GM04504 (cell line): Measurements from ENCODE around the gene PITPNM2.
A peak's percentile ranks its signal among the peaks of the same experiment; 100 is the strongest.
"Not testable (repeated sequence)": the region's sequence is repeated elsewhere in the genome, so short reads cannot be mapped to it uniquely, and the experiment has no call there.

Source experiments
- DNase-seq: peaks from one replicate; pipeline ENCODE4 v3.0.0-alpha.2; 2012; ENCODE audit warnings: low read depth

The PITPNM2 gene

DNA sequence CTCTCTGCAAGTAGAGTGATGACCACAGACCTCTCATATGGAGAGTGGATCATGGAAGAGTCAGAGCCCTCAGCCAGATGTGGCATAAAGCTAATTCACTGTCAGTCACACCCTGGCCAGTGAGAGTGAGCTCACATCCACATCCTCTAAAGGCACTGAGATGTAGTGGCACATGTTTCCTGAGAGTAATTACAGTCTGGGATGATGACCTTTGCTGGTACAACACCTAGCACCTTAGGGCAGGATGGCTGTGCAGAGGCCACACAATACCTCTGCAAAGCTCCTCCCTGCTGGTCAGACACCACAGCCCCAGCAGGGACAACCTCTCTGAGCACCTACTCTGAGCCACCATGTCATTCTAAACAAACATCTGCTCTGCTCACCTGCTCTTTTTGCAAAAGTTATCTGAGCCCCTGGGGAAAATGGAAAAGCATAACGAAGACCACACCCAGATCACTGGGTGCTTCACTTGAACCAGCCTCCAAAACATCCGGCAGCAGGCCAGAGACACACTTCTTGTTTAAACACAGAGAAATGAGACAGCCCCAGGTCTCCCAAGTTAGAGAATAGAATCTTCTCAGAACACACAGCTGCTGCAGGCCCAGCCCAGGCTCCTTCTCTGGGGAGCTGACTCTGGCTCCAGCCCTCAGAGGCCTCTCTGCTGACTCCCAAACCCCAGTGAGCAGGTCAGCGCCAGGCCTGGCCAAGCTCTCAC, 30.3 kb downstream of the PITPNM2 start:
- no peak for DNase-seq

DNA sequence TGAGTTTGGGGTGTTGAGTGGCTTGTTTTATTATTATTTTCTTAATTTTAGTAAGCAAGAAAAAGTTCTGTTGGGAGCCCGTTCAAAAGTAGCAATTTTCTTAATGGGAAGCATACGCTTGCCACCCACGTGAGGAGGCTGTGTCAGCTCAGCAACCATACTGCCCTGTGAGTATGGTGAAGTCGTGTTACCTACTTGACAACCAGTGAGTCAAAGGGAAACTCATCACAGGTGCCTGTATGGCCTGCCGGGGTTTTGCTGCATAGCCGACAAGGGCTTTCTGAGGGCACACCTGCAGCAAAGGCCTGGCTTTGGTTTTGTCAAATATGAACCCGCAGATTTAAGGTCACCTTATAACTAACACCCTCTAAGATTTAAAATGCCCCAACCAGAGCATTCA, 31.1 kb downstream of the PITPNM2 start:
- DNase-seq: no peak

DNA sequence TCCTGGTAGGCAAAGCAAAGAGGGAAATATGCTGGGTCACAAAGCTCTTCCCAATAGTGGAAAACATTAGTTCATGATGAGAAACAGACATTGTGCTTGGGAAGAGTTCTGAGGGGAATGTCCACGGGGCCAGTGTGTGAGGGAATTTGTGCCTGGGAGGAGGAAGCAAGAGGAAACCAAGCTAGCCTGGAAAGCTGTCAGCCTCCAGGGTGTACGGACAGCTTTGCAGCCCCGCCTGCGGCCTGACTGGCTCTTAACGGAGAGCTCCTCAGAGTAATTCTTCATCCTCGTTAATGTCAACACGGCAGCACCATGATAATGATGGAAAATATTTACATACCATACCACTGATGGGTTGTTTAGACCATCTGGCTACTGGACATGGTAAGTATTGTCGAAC, 32.4 kb downstream of the PITPNM2 start:
- DNase-seq: no peak

DNA sequence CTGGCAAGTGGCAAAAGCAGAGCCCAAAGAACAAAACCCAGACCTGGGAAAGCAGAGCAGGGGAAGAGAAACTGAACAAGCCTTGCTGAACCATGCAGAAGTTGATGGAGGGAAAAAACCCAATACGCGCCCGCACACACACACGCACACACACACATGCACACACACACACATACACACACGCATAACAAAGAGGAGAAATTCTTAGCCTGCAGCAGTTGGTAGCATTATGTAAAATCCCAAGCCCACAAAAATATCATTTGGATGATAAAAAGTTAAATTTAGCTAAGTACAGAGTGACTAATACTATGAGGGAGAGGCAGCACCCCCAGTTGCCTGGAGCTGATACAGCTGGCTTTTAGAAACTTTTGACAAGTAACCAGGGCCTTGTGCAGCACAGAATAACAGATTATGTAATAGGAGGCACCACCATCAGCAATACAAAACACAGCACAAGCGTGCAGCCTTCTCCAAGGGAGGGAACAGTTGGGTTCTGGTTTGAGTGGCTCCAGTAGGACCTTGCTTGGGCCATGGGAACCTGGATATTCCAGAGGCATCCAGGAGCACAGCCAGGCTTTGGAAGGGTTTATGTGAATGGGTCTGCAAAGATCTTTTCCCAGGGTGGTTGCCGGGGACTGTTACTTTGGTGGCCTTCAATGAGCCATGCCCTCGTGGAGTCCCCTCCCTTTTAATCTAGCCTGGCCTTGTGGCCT, 35.3 kb downstream of the PITPNM2 start:
- DNase-seq: peak; percentile 87

DNA sequence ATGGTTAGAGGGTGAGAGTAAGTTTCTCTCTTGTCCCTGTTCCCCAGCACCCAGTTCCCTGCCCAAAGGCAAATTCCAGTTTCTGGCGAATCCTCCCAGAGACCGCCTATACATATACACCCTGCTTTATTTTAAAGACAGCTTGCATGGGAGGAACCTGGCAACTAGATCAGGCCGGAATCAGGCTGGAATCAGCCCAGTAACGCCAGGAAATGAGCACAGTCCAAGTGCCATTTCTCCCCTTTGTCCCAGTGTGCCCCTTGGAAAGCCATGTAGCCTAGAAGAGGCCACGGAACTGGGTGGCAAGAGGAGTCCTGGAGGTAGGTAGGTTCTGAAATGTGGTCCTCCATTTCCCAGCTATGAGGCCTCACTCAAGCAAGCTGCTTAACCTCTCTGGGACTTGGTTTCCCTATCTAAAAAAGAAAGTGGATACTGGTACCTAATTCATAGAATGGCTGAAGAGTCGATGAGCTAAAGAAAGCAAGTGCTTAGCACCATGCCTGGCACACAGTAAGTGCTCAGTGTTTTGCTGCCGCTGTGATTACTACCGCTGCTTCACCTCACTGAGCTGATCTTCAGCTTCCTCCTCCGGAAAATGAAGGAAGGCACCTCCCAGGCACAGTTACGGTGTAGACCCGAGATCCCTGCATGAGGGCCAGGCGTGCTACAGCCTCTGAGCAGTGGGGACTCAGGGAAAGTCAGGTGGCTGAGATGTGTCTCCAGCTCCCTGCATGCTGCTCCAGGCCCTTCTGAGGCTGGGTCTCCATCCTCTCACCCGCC, 36.4 kb downstream of the PITPNM2 start:
- DNase-seq: no peak

DNA sequence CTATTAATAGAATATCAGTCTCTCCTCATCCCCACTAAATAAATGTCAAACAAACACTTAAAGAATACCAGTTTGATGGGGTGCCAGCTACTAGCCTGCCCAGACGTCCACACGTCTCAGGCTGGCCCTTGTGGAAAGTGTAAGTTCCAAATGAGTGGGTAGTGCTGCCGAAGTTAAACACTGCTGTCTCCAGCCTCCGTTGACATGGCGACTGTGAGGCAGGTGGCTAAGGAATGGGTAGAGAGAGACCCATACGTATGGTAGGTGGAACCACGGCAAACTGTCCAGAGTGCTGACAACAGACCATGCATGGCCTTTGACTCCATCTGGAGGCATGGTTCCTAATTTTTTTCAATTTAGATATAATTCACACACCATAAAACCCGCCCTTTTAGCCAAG, 37.9 kb downstream of the PITPNM2 start:
- DNase-seq: no peak

DNA sequence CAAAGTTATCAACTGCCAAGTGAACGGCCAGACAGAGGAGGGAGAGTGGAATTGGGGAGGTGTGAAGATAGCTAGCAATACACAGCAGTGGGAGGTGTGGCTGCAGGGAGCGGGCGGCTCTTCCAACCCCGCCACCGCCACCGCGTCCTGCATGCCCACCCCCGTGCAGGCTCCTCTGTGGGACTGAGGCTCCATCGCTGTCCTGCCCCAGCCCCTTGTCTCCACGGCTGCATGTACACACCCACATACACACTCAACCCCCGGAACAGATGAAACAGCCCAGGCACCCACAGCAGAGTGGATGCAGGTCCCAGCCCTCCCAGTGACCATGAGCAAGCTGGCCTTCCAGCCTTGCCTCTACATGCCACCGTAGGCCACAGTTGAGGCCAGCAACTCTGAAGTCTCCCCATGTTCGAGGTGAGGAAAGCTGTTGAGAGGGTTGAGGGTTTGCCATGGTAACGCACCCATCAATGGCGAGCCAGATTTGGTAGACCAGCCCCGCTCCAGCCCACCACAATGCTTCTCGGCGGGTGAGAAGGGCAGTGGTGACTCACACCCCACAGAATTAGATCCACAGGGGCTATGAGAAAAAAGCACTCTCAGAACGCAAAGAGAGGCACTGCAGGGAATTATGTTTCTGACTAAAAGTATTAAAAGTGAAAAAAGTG, 39.3 kb downstream of the PITPNM2 start:
- DNase-seq: no peak

DNA sequence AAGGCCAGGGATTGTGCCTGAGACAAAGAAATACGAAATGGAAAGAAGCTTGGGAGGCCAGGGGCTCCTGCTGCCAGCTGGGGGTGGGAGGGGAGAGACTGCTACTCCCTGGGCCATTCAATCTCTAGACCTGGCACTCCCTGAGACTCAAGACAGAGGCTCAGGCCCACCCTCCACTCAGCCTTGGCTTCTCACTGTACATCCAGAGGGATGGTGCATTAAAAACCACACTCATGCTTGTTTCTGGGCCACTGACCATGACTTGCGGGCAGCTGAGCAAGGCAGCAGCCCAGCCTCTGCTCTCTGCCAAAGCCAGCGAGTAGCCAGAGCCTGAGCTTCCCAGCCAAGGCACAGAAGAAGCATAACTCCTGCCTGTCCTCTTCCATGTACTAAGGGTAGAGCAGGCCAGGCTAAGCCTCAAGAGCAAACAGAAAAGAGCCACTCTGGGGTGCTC, 41.5 kb downstream of the PITPNM2 start:
- no peak for DNase-seq

DNA sequence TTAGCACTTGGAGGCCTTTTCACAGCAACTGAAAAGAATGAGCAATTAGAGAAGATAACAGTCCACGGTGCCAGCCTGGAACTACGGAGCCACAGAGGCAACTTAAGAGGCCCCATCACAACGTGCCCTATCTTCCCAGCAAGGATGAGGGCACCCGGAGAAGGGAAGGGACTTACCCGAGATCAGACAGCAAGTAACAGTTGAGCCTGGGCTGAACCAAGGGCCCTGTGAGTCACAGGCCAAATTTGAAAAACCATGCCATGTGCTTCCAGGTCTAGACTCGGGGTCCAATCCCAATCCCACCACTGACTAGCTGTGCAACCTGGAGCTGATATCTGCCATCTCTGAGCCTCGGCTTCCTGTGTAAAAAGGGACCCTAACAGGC, 42.2 kb downstream of the PITPNM2 start:
- no peak for DNase-seq

DNA sequence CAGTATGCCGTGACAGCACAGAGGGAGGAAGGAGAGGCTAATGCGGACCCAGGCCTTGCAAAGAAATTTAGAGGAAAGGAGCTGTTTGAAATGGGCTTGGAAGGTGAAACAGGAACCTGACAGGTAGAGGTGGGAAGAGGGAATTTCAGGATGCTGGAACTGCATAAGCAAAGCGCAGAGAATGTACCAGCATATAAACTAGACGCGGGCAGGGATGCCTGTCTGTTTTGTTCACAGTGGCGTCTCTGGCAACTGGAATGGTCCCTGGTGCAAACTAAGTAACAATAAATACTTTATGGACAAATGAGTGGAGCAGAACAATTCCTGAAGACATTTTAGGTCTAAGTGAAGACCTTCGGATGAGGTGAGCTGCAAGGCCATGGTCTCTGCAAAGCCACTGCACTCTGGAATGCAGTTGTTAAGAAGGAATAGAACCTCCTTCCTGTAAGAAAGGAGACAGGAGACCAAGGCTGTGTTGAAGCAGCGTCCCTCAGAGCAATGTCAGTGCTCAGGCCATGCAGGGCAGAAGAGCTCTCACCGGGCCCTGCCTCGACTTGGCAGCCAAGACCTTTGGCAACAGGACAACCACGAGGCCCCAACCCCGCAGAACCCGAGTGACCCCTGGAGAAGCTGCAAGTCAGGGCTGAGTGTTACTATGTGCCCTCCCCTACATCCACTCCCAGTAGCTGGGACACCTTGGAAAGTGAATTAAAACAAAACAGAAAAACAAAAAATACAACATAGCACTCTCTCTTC, 42.8 kb downstream of the PITPNM2 start:
- DNase-seq: no peak

DNA sequence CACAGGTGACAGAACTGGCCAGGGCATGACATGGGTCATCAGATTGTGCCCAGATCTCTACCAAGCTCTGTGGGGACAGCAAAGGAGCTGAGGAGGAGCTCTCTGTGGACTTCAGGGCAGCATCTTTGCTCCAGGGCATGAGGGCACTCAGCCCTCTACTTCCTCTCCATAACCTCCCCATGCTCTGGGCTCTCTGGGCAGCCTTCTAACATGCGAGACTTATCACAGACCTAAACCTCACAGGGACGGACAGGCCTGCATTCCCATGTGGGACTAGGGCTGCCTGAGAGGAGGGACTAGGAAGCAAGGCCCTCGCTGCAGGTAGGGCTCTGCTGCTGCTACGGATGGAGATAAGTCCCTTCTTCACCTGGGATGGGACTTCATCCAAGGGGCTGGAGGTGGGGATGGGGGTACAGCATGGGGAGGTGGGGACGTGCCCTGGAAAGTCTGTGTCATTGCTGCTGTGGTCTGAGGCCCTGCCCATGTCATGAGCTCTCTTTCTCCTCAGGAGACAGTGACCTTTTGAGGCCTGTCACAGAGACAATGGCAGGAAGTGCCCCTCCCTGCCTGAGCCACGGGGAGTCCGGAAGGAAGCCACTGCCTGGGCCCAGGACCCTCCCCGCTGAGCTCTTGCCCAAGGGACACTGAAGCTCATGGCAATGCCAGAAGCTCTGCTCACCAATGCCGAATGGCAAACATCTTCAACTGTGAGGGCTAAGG, 44.1 kb downstream of the PITPNM2 start:
- no peak for DNase-seq

DNA sequence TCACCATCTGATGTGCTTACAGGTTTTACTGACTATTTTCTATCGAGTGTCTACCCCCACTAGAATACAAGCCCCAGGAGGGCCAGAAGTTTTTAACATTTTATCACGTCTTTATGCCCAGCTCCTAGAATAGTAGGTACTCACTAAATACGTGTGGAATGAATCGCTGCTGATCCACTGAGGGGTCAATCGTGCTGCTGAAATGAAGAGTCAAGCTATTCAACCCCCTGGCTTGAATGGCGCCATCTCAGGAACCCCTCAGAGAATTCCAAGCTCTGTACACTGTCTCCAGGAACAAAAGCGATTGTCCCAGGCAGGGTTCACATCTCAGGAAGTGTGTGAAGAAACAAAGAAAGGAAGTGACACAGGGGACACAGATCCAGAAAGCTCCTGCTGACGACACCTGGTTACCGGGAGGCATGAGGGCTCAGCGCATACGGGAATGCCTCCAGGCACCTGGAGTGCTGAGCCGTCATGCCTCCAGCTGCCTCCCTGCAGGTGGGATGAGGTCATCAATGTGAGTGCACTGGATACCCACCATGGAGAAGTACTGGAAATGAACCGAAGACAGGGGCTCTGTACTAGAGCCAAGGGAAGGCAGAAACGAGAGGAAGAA, 45.6 kb downstream of the PITPNM2 start:
- DNase-seq: no peak

DNA sequence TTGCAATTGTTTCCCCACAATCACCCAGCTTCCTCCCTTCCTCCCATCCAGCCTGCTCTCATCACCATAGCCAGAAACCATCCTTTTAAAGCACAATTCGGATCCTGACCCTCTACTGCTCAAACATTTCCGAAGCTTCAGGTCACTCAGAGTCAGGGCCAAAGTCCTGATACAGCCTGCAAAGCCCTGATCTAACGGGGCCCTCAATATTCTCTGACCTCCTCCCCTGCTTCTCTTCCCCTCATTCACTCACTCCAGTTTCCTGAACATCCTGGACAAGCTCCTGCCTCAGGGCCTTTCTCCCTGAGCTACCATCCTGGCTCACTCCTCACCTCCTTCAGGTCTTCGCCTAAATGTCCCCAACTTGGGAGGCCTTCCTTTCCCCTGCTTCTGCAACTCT, 46.1 kb downstream of the PITPNM2 start:
- DNase-seq: no peak

DNA sequence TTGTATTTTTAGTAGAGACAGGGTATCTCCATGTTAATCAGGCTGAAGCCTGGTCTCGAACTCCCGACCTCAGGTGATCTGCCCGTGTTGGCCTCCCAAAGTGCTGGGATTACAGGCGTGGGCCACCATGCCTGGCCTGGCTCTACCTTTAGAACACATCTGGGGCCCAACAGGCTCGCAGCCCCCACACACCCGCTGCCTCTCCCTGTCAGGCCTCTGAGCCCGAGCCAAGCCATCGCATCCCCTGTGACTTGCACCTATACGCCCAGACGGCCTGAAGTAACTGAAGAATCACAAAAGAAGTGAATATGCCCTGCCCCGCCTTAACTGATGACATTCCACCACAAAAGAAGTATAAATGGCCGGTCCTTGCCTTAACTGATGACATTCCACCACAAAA, 46.8 kb downstream of the PITPNM2 start:
- not testable (repeated sequence) for DNase-seq

DNA sequence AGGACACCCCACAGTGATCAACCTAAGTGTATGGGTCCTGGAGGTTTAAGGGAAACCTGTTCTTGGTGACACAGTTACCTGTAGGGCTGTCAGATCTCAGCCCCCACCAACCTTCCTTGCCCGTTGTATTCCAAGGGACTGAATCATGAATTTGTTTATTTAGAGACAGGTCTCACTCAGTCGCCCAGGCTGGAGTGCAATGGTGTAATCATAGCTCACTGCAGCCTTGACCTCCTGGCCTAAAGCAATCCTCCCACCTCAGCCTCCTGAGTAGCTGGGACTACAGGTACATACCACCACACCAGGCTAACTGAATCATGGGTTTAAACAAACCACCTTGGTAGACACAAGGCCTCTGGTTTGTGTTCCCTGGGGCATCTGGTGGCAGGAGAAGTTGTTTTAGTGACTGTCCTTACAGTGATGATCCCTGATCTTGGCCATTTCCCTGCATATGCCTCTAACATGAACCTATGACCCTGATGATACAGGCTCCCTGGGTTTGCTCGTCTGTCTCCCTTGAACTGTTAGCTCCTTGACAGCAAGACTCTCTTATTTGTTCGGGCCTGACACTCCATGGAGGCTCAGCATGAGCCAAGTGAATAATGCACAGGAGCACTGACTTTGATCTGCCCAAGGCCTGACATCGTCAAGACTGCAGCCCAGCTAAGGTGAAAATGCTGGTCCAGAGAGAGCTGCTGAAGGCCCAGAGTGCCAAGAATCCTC, 47.9 kb downstream of the PITPNM2 start:
- no peak for DNase-seq

DNA sequence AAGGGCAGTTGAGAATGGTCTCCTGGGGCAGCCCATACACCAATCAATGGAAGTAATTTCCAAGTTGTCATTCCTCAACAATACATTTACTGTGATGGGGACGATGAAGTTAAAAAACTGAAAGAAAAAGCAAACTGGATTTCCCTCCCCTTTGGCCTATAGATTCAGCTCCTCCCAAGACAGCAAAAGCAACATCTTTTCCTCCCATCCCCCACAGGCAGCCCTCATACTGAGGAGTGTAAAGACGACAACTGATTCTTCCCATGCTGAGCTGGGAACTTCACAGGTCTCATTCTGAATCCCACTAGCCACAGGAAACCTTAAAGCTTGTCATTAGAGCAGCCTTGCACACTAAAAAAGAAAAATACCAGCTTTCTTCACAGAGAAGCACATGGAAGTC, 48.5 kb downstream of the PITPNM2 start:
- DNase-seq: no peak

DNA sequence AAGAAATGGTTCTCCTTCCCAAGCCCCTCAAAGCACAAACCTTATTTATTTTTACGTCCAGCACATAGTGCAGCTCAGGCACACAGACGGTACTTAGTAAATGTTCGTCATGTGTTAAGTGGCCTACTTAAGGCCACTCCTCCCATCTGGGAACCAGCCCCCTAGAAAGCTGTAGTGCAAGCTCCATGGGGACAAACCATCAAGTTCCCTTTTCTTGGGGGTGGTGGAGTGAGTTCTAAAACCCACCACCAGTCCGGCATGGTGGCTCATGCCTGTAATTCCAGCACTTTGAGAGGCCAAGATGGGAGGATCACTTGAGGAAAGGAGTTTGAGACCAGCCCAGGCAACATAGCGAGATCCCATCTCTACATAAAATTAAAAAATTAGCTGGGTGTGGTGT, 49.4 kb downstream of the PITPNM2 start:
- no peak for DNase-seq
